Cerebellar cortex (tissue), 1 donor: Measurements from ENCODE around the gene DISP3.

Source experiments
- DNase-seq: peaks from one replicate; pipeline ENCODE4 v3.0.0-alpha.2; 2015; ENCODE audit warnings: low spot score

Gene DISP3

DNA sequence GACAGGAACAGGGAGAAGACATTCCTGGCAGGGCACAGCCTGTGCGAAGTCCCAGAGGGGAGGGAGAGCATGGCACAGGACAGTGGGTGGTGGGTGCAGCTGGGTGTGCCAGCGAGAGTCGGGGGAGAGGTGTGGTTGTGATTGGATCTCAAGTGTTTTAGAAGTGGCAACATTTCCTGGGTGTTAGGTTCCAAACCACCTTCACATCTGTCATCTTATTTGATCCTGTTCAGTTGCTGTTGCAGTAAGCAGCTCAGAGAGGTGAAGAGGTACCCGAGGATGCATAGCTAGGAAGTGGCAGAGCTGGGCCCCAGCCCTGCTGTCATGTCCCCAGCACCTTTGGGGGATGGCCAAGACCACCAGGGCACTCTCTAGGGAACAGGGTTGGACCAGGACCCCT lies 22.0 kb upstream of the DISP3 start:
- DNase-seq = no peak

DNA sequence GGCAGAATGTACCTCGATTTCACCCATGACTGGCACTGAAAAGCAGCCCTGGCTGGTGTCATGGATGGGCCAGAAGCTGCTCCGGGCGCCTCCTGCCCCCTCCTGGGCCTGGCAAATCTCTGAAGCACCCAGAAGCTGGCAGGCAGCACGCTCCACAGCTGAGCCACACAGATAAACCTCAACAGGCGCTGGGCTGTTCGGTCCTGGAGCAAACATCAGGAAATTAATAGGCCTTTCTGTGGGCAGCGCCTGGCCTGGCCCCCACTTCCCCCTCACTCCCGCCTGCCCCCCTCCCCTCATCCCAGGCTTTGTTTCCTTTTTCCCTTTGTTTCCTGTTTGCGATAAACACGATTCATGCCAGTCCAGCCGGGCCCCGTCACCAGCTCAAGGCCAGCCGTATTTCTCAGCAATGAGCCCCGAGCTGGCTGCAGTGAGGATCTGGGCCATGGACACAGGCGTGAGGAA lies 20.1 kb upstream of the DISP3 start:
- DNase-seq = no peak

DNA sequence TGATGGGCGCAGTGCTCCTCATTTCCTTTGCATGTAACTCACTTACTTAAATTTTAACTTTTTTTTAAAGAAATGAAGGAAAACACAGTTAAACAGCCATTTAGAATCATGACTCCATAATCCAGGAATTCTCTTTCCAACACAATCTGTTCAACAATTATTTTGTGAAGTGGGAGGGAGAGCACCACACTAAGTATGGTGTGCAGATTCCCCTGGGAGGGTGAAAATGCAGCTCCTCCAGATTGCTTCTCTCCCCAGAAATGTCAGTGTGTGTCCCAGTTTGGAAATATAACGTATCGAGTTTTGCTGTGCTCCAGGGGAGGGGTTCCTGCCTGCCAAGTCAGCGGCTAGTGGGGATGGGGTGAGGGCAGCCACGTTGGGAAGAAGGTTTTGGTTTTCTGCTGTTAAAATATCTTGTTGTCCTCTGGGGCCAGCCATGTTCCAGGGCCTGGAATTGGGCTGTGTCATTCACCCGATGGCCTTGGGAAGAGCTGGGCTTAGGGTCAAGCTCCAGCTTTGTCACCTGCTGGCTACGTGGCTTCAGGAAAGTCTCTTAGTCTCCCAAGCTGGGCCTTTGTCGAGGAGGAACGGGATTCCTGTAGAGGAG lies 17.3 kb upstream of the DISP3 start:
- DNase-seq = no peak

DNA sequence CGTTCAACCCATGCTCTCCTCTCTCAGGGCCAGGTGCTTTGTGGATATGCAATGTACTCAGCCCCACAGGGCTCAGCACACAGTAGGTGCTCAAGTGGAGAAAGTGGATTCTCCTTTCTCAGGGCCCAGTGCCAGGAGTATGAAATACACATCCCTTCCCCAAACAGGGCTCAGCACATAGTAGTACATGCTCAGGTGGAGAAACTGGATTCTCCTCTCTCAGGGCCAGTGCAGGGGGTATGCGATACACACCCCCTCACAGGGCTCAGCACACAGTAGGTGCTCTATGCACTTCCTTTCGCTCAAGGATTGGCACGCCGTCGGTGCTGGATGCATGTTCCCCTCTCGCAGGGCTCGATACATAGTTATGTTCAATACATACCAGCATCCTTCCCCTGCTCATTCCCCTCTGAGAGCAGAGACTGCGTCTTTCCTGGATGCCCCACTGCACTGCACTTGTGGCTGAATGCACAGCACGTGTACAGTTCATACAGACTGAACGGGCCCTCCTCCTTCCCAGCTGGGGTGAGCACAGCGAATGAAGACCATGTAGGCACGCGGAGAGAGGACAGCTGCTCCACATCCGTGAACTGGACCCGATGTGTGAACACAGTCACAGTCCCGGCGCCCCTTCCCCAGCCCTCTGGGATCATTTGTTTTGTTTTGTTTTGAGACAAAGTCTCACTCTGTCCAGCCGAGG lies 16.6 kb upstream of the DISP3 start:
- DNase-seq = no peak

DNA sequence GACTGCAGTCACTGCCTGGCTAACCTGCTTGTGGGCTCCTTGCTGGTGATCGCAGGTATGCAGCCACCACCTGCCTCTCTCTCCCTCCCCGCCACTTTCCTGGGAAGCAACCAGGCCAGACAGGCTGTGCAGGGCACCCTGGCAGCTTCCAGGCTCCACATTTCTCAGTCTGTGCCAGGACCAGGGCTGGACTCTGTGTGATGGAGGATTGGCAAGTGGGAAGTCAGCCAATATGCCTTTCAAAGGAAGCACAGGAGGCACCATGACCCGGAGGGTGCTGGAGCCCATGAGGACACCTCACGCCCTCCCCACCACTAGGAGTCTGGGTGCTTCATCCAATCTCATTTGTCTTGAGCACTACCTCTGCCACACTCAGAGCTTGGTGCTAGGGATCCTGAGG lies 15.8 kb upstream of the DISP3 start:
- no peak for DNase-seq

DNA sequence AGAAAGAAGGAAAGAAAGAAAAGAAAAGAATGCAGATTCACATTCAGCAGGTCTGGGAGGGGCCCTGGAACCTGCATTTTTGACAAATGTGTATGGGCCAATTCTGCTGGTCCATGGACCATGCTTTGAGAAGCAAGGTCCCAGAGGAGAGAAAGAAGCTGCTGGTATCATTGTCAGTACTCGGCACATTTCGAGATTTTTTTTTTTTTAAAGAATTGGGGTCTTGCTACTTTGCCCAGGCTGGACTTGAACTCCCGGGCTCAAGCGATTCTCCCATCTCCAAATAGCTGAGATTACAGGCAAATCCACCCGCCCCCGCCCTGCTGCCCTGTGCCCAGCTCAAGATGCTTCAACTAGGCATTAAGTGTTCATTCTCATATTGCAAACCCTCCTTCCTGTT lies 13.6 kb upstream of the DISP3 start:
- DNase-seq = no peak

DNA sequence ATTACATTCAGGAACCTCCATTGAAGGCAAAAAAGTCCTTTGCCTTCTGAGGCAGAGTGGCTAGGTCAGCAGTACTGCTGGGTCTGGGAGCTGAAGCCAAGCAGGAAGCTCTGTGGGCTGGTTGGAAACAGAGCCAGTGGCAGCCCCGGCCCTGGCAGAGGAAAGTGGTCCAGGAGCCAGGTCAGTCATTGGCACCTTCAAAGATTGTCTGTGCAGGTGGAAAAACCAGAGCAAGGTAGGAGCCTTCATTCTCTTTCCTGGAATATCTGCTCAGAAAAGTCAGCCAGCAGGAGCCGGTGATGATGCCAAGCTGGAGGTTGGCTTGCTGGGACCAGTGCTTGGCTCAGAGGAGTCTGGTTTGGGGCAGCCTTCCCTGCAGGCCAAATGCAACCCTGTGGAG lies 12.5 kb upstream of the DISP3 start:
- peak; percentile 97 for DNase-seq

DNA sequence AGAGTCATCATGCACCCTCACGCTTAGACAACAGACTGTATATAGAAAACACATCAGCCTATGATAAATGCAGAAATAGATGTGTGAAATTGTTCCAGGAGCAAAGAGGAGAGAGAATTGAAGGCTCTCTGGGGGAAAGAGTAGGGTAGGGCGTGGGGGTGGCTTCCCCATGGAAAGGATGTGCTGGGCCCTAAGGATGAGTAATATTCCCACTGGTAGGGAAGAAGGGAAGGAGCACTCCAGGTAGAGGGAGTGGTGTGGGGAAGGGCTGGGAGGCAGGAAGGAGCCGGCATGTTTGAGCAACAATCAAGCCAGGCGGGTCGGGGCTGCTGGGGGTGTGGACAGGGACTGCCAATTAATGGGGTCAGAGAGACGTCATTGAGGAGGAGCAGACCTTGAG lies 10.1 kb upstream of the DISP3 start:
- no peak for DNase-seq

DNA sequence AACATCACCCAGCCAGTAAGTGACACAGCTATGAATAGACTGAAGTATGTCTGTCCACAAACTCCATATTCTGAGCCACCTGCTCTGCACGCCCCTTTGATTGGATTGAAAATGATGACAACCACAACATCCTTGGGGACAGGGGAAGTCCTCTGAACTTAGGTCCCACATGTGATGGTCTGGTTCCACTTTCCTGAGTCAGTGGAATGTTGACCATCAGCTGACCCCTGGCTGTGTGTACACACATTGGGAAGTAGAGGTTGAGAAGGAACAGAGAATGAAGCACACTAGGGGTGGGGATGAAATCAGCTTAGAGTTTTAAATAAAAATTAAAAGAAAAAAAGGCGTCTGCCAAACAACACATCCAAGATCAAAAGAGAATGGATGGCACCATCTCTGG lies 8.0 kb upstream of the DISP3 start:
- no peak for DNase-seq

DNA sequence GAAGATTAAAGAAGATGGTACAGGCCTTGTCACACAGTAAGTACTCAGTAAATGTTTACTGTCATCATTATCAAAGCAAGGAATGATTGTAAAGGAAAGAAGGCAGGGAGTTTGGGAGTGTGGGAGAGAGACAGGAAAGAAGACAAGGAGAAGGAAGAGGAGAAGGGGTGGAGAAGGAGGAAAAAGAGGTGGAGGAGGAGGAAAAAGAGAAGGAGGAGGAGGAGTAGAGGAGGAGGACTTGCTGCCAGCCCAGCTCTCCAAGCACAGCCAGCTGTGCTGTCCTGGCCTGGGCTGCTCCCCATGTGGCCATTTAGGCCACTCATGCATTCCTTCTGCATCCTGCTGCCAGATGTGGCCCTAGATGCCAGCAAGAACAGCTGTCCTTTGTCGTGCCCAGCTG lies 7.5 kb upstream of the DISP3 start:
- no peak for DNase-seq

DNA sequence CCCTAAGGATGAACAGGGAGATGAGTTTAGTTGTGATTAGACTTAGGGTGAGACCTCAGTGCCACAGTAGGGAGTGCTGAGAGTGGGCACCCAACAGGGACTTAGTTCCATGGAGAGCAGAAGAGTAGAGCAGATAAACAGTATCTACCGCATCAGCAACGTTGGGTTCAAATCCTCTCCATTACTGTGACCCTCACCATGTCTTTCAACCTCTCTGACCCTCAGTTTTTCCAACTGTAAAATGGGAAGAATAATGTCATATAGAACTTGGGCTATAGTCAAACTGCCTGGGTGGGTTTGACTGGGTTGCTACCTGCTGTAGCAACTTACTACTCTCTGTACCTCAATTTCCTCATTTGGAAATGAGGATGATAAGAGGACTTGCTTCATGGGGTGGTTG lies 6.7 kb upstream of the DISP3 start:
- DNase-seq = no peak

DNA sequence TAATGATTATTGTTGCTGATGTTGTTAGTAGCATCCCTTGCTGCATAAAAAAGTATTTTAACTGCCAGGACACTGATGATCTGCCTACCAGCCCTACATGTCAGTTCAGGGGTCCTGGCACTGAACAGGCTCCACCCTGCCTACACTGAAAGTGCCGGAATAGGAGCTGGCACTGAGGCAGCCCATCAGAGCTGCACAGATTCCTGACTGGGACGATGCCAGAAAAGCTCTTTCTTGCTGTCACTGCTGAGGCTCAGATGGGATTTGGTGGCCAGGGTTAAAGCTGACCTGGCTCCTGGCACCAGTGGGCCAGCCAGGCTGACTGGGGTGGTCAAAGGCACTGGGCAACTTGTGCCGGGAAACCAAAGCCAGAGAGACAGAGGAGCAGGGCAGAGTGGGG lies 6.2 kb upstream of the DISP3 start:
- no peak for DNase-seq

DNA sequence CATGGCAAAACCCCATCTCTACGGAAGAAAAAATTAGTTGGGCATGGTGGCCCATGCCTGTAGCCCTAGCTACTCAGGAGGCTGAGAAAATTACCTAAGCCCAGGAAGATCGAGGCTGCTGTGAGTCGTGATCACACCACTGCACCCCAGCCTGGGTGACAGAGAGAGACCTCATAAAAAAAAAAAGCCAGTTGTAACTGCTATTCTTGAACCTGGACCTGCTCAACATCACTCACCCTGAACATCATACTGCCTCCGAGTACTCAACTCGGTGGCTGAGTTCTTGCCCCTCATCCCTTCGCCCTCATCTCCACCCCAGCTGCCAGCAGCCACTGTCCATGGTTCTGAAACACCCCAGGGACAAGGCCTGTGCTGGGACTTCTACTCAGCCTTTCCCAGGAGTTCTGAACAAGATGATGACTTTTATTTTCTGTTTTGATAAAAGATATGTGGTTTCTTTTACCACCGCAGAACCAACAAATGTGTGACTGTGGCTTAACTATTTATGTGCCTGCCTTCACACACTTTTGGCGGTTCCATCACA lies 5.4 kb upstream of the DISP3 start:
- DNase-seq = no peak

DNA sequence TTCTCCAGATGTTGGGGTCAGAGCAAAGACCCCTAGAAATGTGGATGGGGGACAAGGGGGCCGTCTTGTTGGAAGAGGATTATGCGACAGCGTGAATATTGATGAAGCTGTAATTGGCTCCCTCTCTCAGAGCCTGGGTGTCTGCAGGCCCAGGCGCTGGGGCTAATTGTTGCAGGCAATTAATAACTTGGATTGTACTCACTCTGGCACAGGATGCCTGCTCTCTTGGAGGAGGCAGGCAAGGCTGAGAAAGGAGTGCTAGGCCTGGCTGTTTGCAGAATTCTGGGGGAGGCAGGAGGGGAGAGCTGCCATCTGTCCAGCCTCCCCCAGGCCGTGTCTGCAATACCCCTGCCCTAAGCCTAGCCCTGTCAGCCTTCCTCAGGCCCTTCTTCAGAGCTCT lies 4.1 kb upstream of the DISP3 start:
- no peak for DNase-seq

DNA sequence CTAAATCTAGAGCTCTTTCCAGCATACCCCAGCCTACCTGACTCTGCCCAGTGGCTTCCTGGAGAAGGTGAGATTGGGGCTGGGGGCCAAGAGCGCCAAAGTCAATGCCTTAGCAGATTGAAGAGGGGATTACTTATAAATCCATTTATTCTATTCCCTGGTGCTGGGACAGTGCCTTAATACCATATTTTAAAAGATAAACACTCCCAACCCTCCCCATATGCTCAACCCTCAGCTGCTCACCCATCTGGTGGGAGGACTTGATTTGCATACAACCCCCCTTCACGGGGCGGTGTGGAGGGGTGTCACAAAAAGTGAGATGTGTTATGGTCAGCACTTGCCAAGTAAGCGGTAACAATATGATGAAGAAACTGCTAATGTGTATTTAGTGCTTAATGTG lies 3.2 kb upstream of the DISP3 start:
- no peak for DNase-seq

DNA sequence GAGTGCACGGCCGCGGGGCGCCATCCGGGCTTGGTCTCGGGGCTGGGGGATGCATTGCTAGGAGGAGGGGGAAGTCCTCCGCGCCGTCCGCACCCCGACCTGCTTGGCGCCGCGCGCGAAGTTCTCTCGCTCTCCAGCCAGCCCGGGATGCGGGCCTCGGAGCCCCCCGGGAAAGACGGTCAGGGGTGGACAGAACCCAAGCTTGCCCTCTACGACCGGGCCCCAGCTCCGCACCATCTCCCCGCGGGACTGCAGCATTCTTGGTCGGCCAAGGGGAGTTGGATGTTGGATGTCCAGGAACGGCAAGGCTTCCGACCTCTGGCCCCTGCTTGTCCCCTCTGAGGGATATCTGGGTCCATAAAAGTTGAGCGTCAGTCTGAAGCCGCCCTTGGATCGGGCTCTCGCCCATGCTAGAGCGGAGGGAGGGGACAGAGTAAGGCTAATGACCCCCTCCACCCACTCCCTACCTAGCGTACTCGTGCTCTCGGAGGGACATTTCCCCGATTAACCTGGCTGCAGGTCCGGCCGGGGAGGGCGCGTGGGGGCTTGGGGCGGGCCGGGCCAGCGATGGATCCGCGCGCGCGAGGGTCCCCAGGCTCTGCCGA lies 522 bp downstream of the DISP3 start:
- no peak for DNase-seq

DNA sequence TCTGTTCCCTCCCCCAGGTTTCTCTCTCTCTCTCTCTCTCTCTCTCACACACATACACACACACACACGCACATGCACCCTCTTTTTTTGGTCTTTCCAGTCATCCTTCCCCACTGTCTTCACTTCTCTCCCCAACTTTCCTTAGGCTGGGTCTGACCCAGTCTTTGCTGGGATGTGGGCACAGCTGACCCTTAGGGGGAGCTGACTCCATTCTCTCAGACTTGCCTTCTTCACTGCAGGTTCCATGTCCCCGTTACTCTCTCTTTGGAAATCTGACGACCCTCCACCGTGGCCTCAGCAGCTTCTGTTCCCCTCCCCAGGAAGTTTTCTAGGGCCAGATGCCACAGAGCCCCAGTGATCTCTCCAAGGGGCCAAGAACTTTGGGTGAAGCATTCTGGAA lies 2.1 kb downstream of the DISP3 start:
- no peak for DNase-seq

DNA sequence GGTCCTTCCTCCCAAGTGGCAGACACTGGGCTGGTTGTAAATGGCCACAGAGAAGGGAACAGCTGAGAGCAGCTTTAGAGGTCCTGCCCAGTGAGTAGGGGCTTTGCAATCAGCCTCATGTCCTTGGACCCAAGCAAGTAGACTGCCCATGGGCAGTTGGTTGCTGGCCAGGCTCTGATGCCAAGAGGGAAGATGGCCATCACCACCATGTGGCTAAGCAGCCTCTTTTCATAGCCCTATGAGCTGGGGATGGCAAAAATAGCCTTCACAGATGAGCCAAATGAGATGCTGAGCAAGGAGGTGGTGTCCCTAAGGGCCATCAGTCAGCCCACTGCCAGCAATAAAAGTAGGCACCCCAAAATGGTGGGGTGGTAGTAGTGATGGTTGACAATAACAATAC lies 3.2 kb downstream of the DISP3 start:
- DNase-seq = peak; percentile 47

DNA sequence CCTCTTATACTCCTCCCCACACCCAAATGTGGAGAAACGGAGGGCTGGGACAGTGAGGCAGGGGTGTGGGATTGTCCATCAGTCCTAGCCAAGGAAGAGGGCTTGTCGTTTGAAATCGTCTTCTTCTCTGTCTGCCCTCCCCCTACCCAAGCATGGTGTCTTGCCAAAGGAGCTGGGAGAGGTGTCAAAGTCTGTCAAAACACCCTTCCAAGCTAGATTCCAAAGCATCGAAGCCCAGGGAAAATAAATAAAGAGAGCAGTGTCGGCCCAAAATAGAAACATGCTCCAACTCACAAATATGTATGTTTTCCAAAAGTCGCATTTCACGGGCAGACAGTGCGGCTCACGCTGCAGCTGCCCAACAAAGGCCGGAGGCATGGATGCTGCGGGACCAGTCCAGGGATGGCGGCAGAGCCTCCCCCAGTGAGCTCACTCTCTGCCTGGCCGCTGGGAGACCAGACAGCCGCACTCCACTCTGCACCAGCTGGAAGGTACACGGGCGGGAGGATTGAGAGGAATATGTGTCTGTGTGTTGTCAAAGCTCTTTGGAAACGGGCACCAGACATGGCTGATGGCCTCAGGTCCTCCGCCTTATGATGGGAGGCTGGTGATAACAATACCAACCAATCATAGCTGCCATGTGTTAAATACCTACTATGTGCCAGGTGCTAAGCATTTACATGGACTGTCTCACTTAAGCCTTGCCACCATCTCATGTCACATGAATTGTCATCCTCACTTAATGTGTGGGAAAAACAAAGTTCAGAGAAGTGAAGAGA lies 3.9 kb downstream of the DISP3 start:
- no peak for DNase-seq

DNA sequence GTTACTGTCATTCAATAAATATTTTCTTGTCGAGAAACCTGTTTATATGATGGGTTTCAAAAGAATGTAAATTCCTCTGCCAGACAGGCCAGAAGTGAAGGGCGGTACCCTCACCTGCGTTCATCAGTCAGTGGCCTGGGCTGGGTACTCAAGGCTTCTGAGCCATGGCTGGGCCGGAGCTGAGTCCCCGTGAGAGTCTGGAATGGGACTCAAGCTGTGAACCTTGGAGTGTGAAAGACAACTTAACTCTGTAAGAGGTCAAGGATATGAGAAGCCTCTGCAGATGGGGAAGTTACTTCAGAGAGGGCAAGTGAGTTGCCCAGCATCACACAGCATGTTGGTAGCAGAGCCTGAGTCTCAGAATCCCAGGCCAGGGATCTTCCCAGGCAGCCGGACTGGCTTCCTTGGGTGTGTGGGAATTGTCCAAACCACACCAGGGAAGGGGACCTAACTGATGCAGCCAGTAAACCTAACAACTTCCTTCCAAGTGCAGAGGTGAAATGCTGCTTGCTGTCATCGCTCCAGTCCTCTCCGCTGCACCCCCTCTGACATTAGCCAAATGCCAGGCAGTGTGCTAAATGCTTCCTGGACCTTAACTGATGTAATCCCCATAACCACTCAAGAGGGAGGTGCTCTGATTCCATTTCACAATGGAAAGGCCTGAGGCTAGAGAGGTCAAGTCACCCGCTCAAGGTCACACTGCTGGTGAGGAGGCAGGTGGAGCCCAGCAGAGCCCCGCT lies 4.8 kb downstream of the DISP3 start:
- DNase-seq = no peak

DNA sequence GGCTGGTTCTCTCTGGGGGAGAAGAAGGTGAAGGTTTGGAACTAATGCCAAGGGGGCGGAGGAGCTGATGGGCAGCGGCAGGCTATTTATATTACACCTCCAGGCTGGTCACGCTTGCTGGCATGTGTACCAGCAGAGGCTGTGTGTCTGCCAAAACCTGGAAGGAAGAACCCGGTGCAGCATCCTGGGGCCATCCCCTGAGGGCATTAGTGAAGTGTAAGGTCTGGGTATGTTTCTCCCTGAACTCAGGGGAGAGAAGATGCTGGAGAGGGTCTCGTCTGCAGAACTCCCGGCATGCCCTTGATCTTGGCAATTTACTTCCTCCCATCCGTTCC lies 5.3 kb downstream of the DISP3 start:
- peak; percentile 34 for DNase-seq

DNA sequence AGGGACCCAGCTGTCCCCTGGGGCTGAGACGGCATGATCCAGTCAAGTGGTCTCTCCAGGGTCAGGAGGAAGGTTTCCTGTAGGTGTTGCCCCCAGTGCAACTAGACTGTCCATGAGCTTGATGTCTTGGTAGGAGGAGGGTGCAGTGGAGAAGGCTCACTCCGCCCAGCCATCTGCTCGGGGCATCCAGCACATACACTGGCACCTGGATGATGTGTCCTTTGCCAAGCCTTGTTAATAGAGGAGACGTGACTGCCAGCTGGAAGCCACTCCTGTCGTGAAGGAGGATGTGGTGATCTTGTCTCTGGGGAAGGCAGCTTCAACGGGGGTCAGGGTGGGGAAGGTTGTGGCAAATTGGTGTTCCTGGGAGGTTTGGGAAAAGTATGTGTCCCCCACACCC lies 6.2 kb downstream of the DISP3 start:
- DNase-seq = no peak
